Measurements from ENCODE around the gene SUMF1.

SUMF1 gene

GRCh38 chr3:4397466-4397865, 69.6 kb downstream of the SUMF1 start:
- H3K9ac ChIP-seq = no peak overlapping the region
- no peaks in the 10 kb centered on the region for H3K36me3 ChIP-seq (ENCODE audit: insufficient read depth)
- H3K4me1 ChIP-seq (ENCODE audit: low read depth, poor library complexity, severe bottlenecking) = no peaks in the 10 kb centered on the region
- H2AFZ ChIP-seq (ENCODE audit: low read depth) = no peak overlapping the region
- H3K27me3 ChIP-seq (ENCODE audit: insufficient read depth, low read depth) = no peaks in the 10 kb centered on the region
- TF ChIP-seq CTCF (conservative IDR thresholded peaks at IDR 0.05; ENCODE audit: low read depth, low read length) = no peak
- H3K4me2 ChIP-seq = no peak overlapping the region
- H3K27ac ChIP-seq = no peak overlapping the region
- H4K20me1 ChIP-seq (ENCODE audit: insufficient read depth) = no peaks in the 10 kb centered on the region
- H3K4me3 ChIP-seq (IDR thresholded peaks at IDR 0.05; ENCODE audit: insufficient read depth, low read depth, low read length) = no peak overlapping the region
- no peaks in the 10 kb centered on the region for H3K79me2 ChIP-seq (ENCODE audit: insufficient read depth, low read depth)

GRCh38 chr3:4396542-4396941, 70.5 kb downstream of the SUMF1 start:
- Histone ChIP-seq H3K4me1 (ENCODE audit: low read depth, poor library complexity, severe bottlenecking) (no peaks in the 10 kb centered on the region), H4K20me1 (ENCODE audit: insufficient read depth) (no peaks in the 10 kb centered on the region), H3K79me2 (ENCODE audit: insufficient read depth, low read depth) (no peaks in the 10 kb centered on the region), H3K9ac (no peak overlapping the region), H3K4me3 (IDR thresholded peaks at IDR 0.05; ENCODE audit: insufficient read depth, low read depth, low read length) (no peak overlapping the region), H3K4me2 (no peak overlapping the region), H3K27me3 (ENCODE audit: insufficient read depth, low read depth) (no peaks in the 10 kb centered on the region), H2AFZ (ENCODE audit: low read depth) (no peak overlapping the region), H3K36me3 (ENCODE audit: insufficient read depth) (no peaks in the 10 kb centered on the region), H3K27ac (no peak overlapping the region)
- TF ChIP-seq CTCF (conservative IDR thresholded peaks at IDR 0.05; ENCODE audit: low read depth, low read length) = no peak

GRCh38 chr3:4396006-4396405, 71.1 kb downstream of the SUMF1 start:
- Histone ChIP-seq H4K20me1 (ENCODE audit: insufficient read depth) (no peaks in the 10 kb centered on the region), H3K4me2 (no peak overlapping the region), H2AFZ (ENCODE audit: low read depth) (no peak overlapping the region), H3K4me3 (IDR thresholded peaks at IDR 0.05; ENCODE audit: insufficient read depth, low read depth, low read length) (no peak overlapping the region), H3K79me2 (ENCODE audit: insufficient read depth, low read depth) (no peaks in the 10 kb centered on the region), H3K27ac (no peak overlapping the region), H3K36me3 (ENCODE audit: insufficient read depth) (no peaks in the 10 kb centered on the region), H3K27me3 (ENCODE audit: insufficient read depth, low read depth) (no peaks in the 10 kb centered on the region), H3K9ac (no peak overlapping the region), H3K4me1 (ENCODE audit: low read depth, poor library complexity, severe bottlenecking) (no peaks in the 10 kb centered on the region)
- no peak for TF ChIP-seq CTCF (conservative IDR thresholded peaks at IDR 0.05; ENCODE audit: low read depth, low read length)

- no peak overlapping the region for H2AFZ ChIP-seq (ENCODE audit: low read depth)
- no peaks in the 10 kb centered on the region for H3K4me1 ChIP-seq (ENCODE audit: low read depth, poor library complexity, severe bottlenecking)
- TF ChIP-seq CTCF (conservative IDR thresholded peaks at IDR 0.05; ENCODE audit: low read depth, low read length) = no peak
- no peak overlapping the region for H3K4me3 ChIP-seq (IDR thresholded peaks at IDR 0.05; ENCODE audit: insufficient read depth, low read depth, low read length)
- H4K20me1 ChIP-seq (ENCODE audit: insufficient read depth) = no peaks in the 10 kb centered on the region
- H3K27ac ChIP-seq = no peak overlapping the region
- no peaks in the 10 kb centered on the region for H3K27me3 ChIP-seq (ENCODE audit: insufficient read depth, low read depth)
- H3K9ac ChIP-seq = no peak overlapping the region
- H3K79me2 ChIP-seq (ENCODE audit: insufficient read depth, low read depth) = no peaks in the 10 kb centered on the region
- H3K4me2 ChIP-seq = no peak overlapping the region
- H3K36me3 ChIP-seq (ENCODE audit: insufficient read depth) = no peaks in the 10 kb centered on the region
Measured at GRCh38 chr3:4395448-4395847, 71.6 kb downstream of the SUMF1 start.

- H3K27me3 ChIP-seq (ENCODE audit: insufficient read depth, low read depth) = no peaks in the 10 kb centered on the region
- H3K79me2 ChIP-seq (ENCODE audit: insufficient read depth, low read depth) = no peaks in the 10 kb centered on the region
- H4K20me1 ChIP-seq (ENCODE audit: insufficient read depth) = no peaks in the 10 kb centered on the region
- H3K4me3 ChIP-seq (IDR thresholded peaks at IDR 0.05; ENCODE audit: insufficient read depth, low read depth, low read length) = no peak overlapping the region
- no peak overlapping the region for H2AFZ ChIP-seq (ENCODE audit: low read depth)
- H3K9ac ChIP-seq = no peak overlapping the region
- H3K27ac ChIP-seq = no peak overlapping the region
- H3K4me1 ChIP-seq (ENCODE audit: low read depth, poor library complexity, severe bottlenecking) = no peaks in the 10 kb centered on the region
- no peaks in the 10 kb centered on the region for H3K36me3 ChIP-seq (ENCODE audit: insufficient read depth)
- no peak overlapping the region for H3K4me2 ChIP-seq
- TF ChIP-seq CTCF (conservative IDR thresholded peaks at IDR 0.05; ENCODE audit: low read depth, low read length) = no peak
Measured at GRCh38 chr3:4394567-4394966, 72.5 kb downstream of the SUMF1 start.

Measured in KMS-11 (cell line).